GM12875 (cell line): ENCODE data around the gene CHTOP.

Source experiments
- H3K4me3 ChIP-seq: one replicate; pipeline ENCODE4 v1.5.1; 2011; ENCODE audit warnings: low read depth, low read length, control low read depth
- TF ChIP-seq, protein P1 (sequence below): IDR thresholded peaks from 2 replicates; pipeline ENCODE4 v1.5.1; 2011; ENCODE audit warnings: low read depth, mild to moderate bottlenecking, control low read depth, inconsistent platforms, low read length, moderate library complexity, borderline replicate concordance; ENCODE audit not compliant: insufficient read depth

Gene CHTOP

DNA sequence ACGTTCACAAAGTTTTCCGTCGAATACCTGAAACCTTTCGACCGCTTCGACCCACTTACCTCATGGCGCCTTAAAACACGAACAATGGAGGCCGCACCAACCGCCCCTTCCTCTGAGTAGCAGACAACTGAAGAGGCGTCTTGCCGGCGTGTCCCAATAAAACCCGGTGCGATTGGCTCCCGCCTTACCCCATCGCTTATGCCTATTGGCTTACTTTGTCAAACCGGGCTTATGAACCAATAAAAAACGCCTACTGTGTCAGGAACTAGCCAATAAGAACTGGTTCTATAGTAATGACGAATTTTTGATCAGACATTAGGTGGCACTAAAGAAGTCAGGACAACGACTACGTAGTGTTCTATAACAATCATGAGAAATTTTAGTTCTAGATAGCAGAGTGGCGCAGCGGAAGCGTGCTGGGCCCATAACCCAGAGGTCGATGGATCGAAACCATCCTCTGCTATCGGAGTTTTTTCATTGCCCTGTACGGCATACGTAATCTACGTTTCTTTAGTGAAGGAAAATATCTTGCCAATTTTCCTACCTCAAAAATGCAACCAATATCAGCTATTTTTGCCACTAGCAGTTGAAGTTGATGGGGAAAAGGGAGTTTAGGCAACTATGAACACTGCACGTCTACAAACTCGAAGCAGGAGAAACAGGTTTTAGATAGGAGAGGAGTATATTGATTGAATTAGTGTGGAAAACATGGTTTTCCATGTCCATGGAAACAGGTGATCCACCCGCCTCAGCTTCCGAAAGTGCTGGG, 37.2 kb downstream of the CHTOP start, which contains the start of gene ILF2:
Gene ILF2, minus strand, starts transcription at position 135 of the 769 bp plus-strand sequence. Its CDS starts 71 bp downstream, at position 64.
- peak within 1 kb of the TSS; percentile 94 for H3K4me3 ChIP-seq
- TF ChIP-seq, protein P1, sequence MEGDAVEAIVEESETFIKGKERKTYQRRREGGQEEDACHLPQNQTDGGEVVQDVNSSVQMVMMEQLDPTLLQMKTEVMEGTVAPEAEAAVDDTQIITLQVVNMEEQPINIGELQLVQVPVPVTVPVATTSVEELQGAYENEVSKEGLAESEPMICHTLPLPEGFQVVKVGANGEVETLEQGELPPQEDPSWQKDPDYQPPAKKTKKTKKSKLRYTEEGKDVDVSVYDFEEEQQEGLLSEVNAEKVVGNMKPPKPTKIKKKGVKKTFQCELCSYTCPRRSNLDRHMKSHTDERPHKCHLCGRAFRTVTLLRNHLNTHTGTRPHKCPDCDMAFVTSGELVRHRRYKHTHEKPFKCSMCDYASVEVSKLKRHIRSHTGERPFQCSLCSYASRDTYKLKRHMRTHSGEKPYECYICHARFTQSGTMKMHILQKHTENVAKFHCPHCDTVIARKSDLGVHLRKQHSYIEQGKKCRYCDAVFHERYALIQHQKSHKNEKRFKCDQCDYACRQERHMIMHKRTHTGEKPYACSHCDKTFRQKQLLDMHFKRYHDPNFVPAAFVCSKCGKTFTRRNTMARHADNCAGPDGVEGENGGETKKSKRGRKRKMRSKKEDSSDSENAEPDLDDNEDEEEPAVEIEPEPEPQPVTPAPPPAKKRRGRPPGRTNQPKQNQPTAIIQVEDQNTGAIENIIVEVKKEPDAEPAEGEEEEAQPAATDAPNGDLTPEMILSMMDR, result 0 out of 2 replicates have a peak, but pooled peaks have one; percentile 7

DNA sequence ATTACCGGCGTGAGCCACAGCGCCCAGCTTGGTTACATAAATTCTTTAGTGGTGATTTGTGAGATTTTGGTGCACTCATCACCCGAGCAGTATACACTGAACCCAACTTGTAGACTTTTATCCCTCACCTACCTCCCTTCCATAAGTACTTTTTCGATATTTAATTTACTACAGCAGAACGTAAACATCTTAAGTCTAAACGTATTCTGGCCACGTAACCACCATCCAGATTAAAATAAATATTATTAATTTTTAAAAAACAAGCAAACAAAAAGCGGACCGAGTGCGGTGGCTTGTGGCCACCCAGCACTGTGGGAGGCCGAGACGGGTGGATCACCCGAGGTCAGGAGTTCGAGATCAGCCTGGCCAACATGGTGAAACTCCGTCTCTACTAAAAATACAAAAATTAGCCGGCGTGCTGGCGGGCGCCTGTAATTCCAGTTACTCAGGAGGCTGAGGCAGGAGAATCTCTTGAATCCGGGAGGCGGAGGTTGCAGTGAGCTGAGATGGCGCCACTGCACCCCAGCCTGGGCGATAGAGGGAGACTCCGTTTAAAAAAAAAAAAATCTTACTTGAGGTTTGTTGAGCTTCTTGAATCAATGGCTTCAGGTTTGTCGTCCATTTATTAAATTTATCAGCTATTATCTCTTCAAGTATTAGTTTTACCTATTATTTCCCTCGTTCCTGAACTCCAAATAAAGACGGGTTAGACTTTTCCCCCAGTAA, 37.9 kb downstream of the CHTOP start:
- H3K4me3 ChIP-seq, result peak overlapping the region; percentile 59

DNA sequence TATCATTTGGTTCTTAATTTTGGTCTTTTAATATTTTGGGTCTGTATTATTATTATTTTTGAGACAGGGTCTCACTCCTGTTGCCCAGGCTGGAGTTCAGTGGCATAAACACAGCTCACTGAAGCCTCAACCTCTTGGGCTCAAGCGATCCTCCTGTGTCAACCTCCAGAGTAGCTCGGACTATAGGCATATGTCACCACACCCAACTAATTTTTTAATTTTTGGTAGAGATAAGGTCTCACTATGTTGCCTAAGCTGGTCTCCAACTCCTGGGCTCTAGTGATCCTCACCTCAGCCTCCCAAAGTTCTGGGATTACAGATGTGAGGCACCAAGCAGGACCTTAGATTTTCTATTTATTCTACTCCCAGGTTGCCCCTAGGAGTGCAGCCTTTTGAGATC, 39.6 kb downstream of the CHTOP start:
- H3K4me3 ChIP-seq, result no peak overlapping the region
- TF ChIP-seq, protein P1, result no peak

DNA sequence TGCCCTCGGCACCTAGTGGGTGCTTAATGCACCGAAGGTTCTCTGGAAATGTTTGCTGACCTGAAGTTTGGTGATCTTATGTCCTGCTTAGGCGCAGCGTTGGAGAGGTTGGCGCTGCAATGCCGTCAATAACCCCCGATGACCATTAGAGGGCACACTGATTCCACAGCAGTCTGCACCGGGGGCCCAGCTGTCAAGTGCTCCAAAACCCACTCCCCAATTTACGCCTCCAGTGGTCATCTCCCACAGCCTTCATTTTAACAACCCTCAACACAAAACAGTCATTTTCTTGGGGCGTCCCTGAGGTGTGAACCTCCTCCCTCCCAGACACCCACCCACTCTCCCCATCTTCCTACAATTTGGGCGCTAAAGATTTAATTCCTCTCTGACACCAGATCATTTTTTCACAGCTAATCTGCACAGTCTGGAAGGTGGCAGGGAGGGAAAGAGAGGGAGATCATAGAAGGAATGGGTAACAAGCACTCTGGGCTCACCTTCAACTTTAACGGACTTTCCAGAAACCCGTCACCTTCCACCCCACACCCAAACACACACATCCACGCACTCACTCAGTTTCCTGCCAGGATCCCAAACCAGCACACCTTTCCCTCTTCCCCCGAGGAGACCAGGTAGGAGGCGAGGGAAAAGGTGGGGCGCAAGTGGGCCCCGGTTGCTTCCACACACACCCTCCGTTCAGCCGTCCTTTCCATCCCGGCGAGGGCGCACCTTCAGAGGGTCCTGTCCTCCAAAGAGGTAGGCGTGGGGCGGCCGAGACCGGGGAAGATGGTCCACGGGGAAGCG, 44.1 kb downstream of the CHTOP start:
- peak overlapping the region; percentile 37 for H3K4me3 ChIP-seq
- TF ChIP-seq, protein P1, result peak; percentile 96

DNA sequence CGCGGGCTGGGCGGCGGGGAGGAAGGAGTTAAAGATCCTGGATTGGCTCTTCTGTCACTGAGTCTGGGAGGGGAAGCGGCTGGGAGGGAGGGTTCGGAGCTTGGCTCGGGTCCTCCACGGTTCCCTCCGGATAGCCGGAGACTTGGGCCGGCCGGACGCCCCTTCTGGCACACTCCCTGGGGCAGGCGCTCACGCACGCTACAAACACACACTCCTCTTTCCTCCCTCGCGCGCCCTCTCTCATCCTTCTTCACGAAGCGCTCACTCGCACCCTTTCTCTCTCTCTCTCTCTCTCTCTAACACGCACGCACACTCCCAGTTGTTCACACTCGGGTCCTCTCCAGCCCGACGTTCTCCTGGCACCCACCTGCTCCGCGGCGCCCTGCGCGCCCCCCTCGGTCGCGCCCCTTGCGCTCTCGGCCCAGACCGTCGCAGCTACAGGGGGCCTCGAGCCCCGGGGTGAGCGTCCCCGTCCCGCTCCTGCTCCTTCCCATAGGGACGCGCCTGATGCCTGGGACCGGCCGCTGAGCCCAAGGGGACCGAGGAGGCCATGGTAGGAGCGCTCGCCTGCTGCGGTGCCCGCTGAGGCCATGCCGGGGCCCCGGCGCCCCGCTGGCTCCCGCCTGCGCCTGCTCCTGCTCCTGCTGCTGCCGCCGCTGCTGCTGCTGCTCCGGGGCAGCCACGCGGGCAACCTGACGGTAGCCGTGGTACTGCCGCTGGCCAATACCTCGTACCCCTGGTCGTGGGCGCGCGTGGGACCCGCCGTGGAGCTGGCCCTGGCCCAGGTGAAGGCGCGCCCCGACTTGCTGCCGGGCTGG, 44.9 kb downstream of the CHTOP start, which contains the start of gene NPR1:
Gene NPR1, plus strand, starts transcription at position 170 of the 818 bp plus-strand sequence. Its CDS starts 421 bp downstream, at position 591.
- peak within 1 kb of the TSS; percentile 37 for H3K4me3 ChIP-seq

DNA sequence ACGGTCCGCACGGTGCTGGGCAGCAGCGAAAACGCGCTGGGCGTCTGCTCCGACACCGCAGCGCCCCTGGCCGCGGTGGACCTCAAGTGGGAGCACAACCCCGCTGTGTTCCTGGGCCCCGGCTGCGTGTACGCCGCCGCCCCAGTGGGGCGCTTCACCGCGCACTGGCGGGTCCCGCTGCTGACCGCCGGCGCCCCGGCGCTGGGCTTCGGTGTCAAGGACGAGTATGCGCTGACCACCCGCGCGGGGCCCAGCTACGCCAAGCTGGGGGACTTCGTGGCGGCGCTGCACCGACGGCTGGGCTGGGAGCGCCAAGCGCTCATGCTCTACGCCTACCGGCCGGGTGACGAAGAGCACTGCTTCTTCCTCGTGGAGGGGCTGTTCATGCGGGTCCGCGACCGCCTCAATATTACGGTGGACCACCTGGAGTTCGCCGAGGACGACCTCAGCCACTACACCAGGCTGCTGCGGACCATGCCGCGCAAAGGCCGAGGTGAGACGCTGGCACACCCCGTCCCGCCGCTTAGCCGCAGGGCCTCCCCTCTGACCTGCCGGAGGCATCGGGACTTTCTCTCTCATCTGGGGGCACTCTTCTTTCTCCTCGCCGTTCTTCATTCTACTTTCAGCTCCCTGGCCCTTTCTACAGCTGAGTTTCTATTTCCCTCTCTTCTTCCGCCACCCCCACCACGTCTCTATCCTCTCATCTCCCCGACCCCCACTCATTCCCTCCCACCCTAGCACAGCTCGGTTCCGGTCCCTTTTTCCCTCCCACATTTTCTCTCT, 45.7 kb downstream of the CHTOP start:
- TF ChIP-seq, protein P1, result peak; percentile 22; the same call in 1 of the 2 replicates
- peak overlapping the region; percentile 15 for H3K4me3 ChIP-seq

More for the DNA sequence above, 44.9 kb downstream of the CHTOP start, which contains the start of gene NPR1:
- TF ChIP-seq, protein P1, result no peak
